K562 (cell line): Measurements from ENCODE around the gene GJB6. TPM values are rescaled to one million over a fixed set of nuclear protein-coding genes. Genes with fewer than 3 reads are reported as not detected.

Source experiments
- ATAC-seq: fragments of 200-7000 bp; cut with Tn5 transposase; 3 replicates; pipeline ENCODE4 v1.9.1; 2020; ENCODE audit warnings: moderate library complexity
- BruUV-seq: library from RNA; stranded (reverse); fragments of 400-500 nt; replicated peaks from 2 replicates; lab custom pipeline; 2021; lab: Mats Ljungman, UMichigan
- CTCF ChIA-PET: fragments of 300-600 bp; formaldehyde crosslinking; extraction: SDS; loops from one replicate; lab custom pipeline; 2021; ENCODE audit warnings: low intra/inter-chr PET ratio; lab: Yijun Ruan, JAX
- POLR2A ChIA-PET: fragments of 300-600, 350-650 bp; sonication (Branson Sonifier 250); formaldehyde crosslinking; extraction: SDS; loops from one replicate; lab custom pipeline; 2021; ENCODE audit warnings: antibody characterized with exemption, inconsistent platforms; lab: Yijun Ruan, JAX
- DNase-seq, 4 experiments: peaks; one replicate each; pipeline versions ENCODE4 v3.0.0 to v3.0.0-alpha.2; 2011 to 2018; ENCODE audit warnings: low spot score in 3 of 4, mixed read lengths in 3 of 4; ENCODE audit errors: extremely low read depth in 1 of 4
- FAIRE-seq: peaks from 2 replicates; lab custom pipeline; 2011; peaks lifted over from hg19 to GRCh38; lab: Jason Lieb, UNC
- H2AFZ ChIP-seq: 2 replicates; pipeline ENCODE4 v1.6.0; 2011; ENCODE audit warnings: low read depth, low read length, control low read depth, inconsistent platforms
- H3K27ac ChIP-seq: fragments of 200-600 bp; 3 replicates; pipeline ENCODE4 v1.8.0; 2011; ENCODE audit warnings: low read depth, mild to moderate bottlenecking, control low read depth, inconsistent platforms, low read length, moderate library complexity, mixed read lengths; ENCODE audit errors: extremely low read depth
- H3K27me3 ChIP-seq, 2 experiments: fragments of 300-600 bp in 1 of 2; 2 replicates in 1 of 2; 3 replicates in 1 of 2; pipeline versions ENCODE4 v1.6.0 to v1.8.0; 2011; ENCODE audit warnings: inconsistent platforms in 2 of 2, low read length in 2 of 2, mild to moderate bottlenecking in 1 of 2, mixed read lengths in 1 of 2, moderate library complexity in 1 of 2; ENCODE audit not compliant: control insufficient read depth in 2 of 2, insufficient read depth in 2 of 2
- H3K36me3 ChIP-seq: fragments of 300-600 bp; 3 replicates; pipeline ENCODE4 v1.8.0; 2011; ENCODE audit warnings: mild to moderate bottlenecking, low read length, inconsistent platforms; ENCODE audit not compliant: control insufficient read depth, insufficient read depth
- H3K4me1 ChIP-seq, 2 experiments: fragments of 200-600 bp in 1 of 2; replicated peaks in 1 of 2; 2 replicates in 1 of 2; 3 replicates in 1 of 2; pipeline versions ENCODE4 v1.5.1 to v1.8.0; 2011; ENCODE audit warnings: inconsistent platforms in 2 of 2, low read length in 2 of 2, mild to moderate bottlenecking in 1 of 2, mixed read lengths in 1 of 2, moderate library complexity in 1 of 2; ENCODE audit not compliant: control insufficient read depth in 2 of 2, insufficient read depth in 2 of 2
- H3K4me2 ChIP-seq: 2 replicates; pipeline ENCODE4 v1.6.1; 2011; ENCODE audit warnings: low read length, control low read depth, inconsistent platforms, mixed read lengths; ENCODE audit not compliant: insufficient read depth
- H3K4me3 ChIP-seq: fragments of 200-600 bp; sonication (generic), shearing (Covaris generic); 2 replicates; pipeline ENCODE4 v1.5.1; 2016; ENCODE audit warnings: control low read depth, inconsistent platforms
- H3K79me2 ChIP-seq: fragments of 200-600 bp; 3 replicates; pipeline ENCODE4 v1.8.0; 2011; ENCODE audit warnings: low read length, inconsistent platforms; ENCODE audit not compliant: control insufficient read depth, insufficient read depth
- H3K9ac ChIP-seq, 2 experiments: 2 replicates each; pipeline versions ENCODE4 v1.6.0 to v1.6.1; 2011; ENCODE audit warnings: low read depth in 2 of 2, low read length in 2 of 2, control low read depth in 1 of 2, inconsistent platforms in 1 of 2, mild to moderate bottlenecking in 1 of 2, mixed read lengths in 1 of 2; ENCODE audit not compliant: insufficient read depth in 1 of 2
- H3K9me1 ChIP-seq: one replicate; pipeline ENCODE4 v1.6.0; 2011; ENCODE audit warnings: inconsistent platforms, mild to moderate bottlenecking, low read length, moderate library complexity; ENCODE audit not compliant: control insufficient read depth, insufficient read depth
- H3K9me3 ChIP-seq: replicated peaks from 2 replicates; pipeline ENCODE4 v1.5.1; 2011; ENCODE audit warnings: low read depth, low read length, inconsistent platforms; ENCODE audit not compliant: control insufficient read depth, insufficient read depth
- H4K20me1 ChIP-seq: replicated peaks from 2 replicates; pipeline ENCODE4 v1.6.1; 2011; ENCODE audit warnings: low read length, inconsistent platforms, mixed read lengths; ENCODE audit not compliant: control insufficient read depth, insufficient read depth
- CBX1 ChIP-seq: sonication (generic); IDR thresholded peaks from 2 replicates; pipeline ENCODE4 v1.6.1; 2016; ENCODE audit warnings: antibody characterized with exemption, low read depth, mild to moderate bottlenecking
- CTBP1 ChIP-seq: fragments of 450-650 bp; IDR thresholded peaks from 2 replicates; pipeline ENCODE4 v1.6.1; 2016; ENCODE audit warnings: borderline replicate concordance
- DACH1 ChIP-seq: fragments of 450-650 bp; IDR thresholded peaks from 2 replicates; pipeline ENCODE4 v1.6.1; 2018; ENCODE audit not compliant: partially characterized antibody
- ELF4 ChIP-seq: fragments of 450-650 bp; formaldehyde crosslinking; IDR thresholded peaks from 2 replicates; pipeline ENCODE4 v1.4.0; 2022; ENCODE audit warnings: missing genetic modification characterization
- HDAC1 ChIP-seq, 2 experiments: fragments of 450-650 bp; IDR thresholded peaks; 2 replicates each; pipeline ENCODE4 v1.6.1; 2016 to 2017; ENCODE audit warnings: inconsistent platforms in 1 of 2, mild to moderate bottlenecking in 1 of 2, moderate library complexity in 1 of 2
- NFYB ChIP-seq: IDR thresholded peaks from 2 replicates; pipeline ENCODE4 v1.6.1; 2011; ENCODE audit warnings: mild to moderate bottlenecking, moderate library complexity; ENCODE audit not compliant: insufficient read length; ENCODE audit errors: extremely low read depth
- ZNF143 ChIP-seq: sonication (generic); formaldehyde crosslinking; IDR thresholded peaks from 2 replicates; pipeline ENCODE4 v1.9.0; 2022; ENCODE audit warnings: mild to moderate bottlenecking, missing genetic modification reagents
- ZNF695 ChIP-seq: fragments of 450-650 bp; formaldehyde crosslinking; IDR thresholded peaks from 2 replicates; pipeline ENCODE4 v1.4.0; 2020; ENCODE audit warnings: mild to moderate bottlenecking, moderate library complexity
- WGBS: fragments of 100-300 bp; shearing (Covaris generic); methylation state at CpG from one replicate; pipeline ENCODE4 v1.1.6; 2016; ENCODE audit warnings: low coverage, mixed read lengths; ENCODE audit not compliant: insufficient coverage; ENCODE audit errors: missing lambda C conversion rate; 5-methylcytosine and 5-hydroxymethylcytosine counted together
- in situ Hi-C: fragments of 300-500 bp; cut with MboI; formaldehyde crosslinking; loops from 4 replicates; pipeline ENCODE4 v1.15.0; 2018; ENCODE audit warnings: inconsistent platforms, mixed read lengths
- intact Hi-C: fragments of 100-400 bp; cut with micrococcal nuclease; formaldehyde crosslinking; loops from 2 replicates; pipeline ENCODE4 v1.14.2; 2022
- polyA plus RNA-seq, 8 experiments: library from polyadenylated mRNA; depleted of rRNA in 4 of 8; stranded (reverse) in 5 of 8; unstranded in 3 of 8; fragments of >200 nt; fragmentation: Nextera tagmentation in 2 of 8; fragmentation: Illumina TruSeq in 1 of 8; extraction: Ambion mirVana in 2 of 8; extraction: Trizol in 1 of 8; gene quantifications; 2 replicates each; pipeline versions ENCODE4 v1.2.1 to v1.2.3, GENCODE V29; 2011 to 2014; ENCODE audit warnings: inconsistent platforms in 1 of 8, missing spikeins in 1 of 8
- total RNA-seq, 7 experiments: library from RNA; depleted of rRNA in 6 of 7; stranded (reverse); fragments of >200 nt in 6 of 7; fragmentation: Illumina TruSeq in 2 of 7; extraction: Trizol in 2 of 7; gene quantifications; 2 replicates each; pipeline versions ENCODE4 v1.2.1 to v1.2.3, GENCODE V29; 2011 to 2021; ENCODE audit warnings: low replicate concordance in 1 of 7
- TF ChIP-seq, protein P1 (sequence below), 2 experiments: fragments of 450-650 bp in 1 of 2; sonication (generic) in 1 of 2; formaldehyde crosslinking in 1 of 2; IDR thresholded peaks; 2 replicates each; pipeline versions ENCODE4 v1.7.1 to v1.9.0; 2016 to 2022; ENCODE audit warnings: inconsistent platforms in 1 of 2, mild to moderate bottlenecking in 1 of 2, missing genetic modification reagents in 1 of 2
- TF ChIP-seq, protein P2 (sequence below): sonication (generic); formaldehyde crosslinking; IDR thresholded peaks from 2 replicates; pipeline ENCODE4 v1.9.0; 2022; ENCODE audit warnings: mild to moderate bottlenecking, missing genetic modification reagents

The GJB6 gene
- total and polyA plus RNA-seq, 9 of the 15 experiments (the other 6 are each of a cell fraction or from before 2014, with no cell fraction given), result not detected

DNA sequence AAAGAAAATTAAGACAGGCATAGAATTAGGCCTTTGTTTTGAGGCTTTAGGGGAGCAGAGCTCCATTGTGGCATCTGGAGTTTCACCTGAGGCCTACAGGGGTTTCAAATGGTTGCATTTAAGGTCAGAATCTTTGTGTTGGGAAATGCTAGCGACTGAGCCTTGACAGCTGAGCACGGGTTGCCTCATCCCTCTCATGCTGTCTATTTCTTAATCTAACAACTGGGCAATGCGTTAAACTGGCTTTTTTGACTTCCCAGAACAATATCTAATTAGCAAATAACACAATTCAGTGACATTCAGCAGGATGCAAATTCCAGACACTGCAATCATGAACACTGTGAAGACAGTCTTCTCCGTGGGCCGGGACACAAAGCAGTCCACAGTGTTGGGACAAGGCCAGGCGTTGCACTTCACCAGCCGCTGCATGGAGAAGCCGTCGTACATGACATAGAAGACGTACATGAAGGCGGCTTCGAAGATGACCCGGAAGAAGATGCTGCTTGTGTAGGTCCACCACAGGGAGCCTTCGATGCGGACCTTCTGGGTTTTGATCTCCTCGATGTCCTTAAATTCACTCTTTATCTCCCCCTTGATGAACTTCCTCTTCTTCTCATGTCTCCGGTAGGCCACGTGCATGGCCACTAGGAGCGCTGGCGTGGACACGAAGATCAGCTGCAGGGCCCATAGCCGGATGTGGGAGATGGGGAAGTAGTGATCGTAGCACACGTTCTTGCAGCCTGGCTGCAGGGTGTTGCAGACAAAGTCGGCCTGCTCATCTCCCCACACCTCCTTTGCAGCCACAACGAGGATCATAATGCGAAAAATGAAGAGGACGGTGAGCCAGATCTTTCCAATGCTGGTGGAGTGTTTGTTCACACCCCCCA lies 43.2 kb downstream of the GJB6 start:
- FAIRE-seq (no peak), ATAC-seq (peak; percentile 94), DNase-seq (peak; percentile 15 to 48 (median 30))
- ChIA-PET CTCF (no interaction called here), POLR2A (no interaction called here)
- no peak overlapping the region for H3K9ac ChIP-seq
- peaks cover 4% of the 10 kb centered on the region in 2 experiments; a peak in 2 of 5 replicates for H3K4me1 ChIP-seq
- no peaks in the 10 kb centered on the region for H3K9me3 ChIP-seq
- in situ Hi-C loops (no loop called here), intact Hi-C loops (no loop called here)
- H3K27me3 ChIP-seq, result peaks cover 15 to 25% of the 10 kb centered on the region in 2 experiments; a peak in 4 of 5 replicates
- no peaks in the 10 kb centered on the region for H4K20me1 ChIP-seq
- no TSS peak for BruUV-seq
- no peaks in the 10 kb centered on the region for H3K36me3 ChIP-seq
- peak overlapping the region; percentile 25; the same call in 1 of the 2 replicates for H3K4me2 ChIP-seq
- no peak overlapping the region for H3K4me3 ChIP-seq
- H3K27ac ChIP-seq, result no peak overlapping the region
- peak overlapping the region; percentile 74; the same call in 1 of the 2 replicates for H2AFZ ChIP-seq
- no peaks in the 10 kb centered on the region for H3K79me2 ChIP-seq
- no peaks in the 10 kb centered on the region for H3K9me1 ChIP-seq
- WGBS, result 31% methylated on average over 28 of the region's 28 CpGs
- TF ChIP-seq ZNF695 (CRISPR knock-in tag) (no peak), HDAC1 (IDR thresholded peaks at IDR 0.05) (no peak), DACH1 (peak; percentile 29), ELF4 (no peak), CTBP1 (peak; percentile 20; the same call in 1 of the 2 replicates), NFYB (no peak), CBX1 (peak; percentile 46; the same call in 1 of the 2 replicates), ZNF143 (CRISPR knock-in tag) (no peak)
- TF ChIP-seq, protein P1, sequence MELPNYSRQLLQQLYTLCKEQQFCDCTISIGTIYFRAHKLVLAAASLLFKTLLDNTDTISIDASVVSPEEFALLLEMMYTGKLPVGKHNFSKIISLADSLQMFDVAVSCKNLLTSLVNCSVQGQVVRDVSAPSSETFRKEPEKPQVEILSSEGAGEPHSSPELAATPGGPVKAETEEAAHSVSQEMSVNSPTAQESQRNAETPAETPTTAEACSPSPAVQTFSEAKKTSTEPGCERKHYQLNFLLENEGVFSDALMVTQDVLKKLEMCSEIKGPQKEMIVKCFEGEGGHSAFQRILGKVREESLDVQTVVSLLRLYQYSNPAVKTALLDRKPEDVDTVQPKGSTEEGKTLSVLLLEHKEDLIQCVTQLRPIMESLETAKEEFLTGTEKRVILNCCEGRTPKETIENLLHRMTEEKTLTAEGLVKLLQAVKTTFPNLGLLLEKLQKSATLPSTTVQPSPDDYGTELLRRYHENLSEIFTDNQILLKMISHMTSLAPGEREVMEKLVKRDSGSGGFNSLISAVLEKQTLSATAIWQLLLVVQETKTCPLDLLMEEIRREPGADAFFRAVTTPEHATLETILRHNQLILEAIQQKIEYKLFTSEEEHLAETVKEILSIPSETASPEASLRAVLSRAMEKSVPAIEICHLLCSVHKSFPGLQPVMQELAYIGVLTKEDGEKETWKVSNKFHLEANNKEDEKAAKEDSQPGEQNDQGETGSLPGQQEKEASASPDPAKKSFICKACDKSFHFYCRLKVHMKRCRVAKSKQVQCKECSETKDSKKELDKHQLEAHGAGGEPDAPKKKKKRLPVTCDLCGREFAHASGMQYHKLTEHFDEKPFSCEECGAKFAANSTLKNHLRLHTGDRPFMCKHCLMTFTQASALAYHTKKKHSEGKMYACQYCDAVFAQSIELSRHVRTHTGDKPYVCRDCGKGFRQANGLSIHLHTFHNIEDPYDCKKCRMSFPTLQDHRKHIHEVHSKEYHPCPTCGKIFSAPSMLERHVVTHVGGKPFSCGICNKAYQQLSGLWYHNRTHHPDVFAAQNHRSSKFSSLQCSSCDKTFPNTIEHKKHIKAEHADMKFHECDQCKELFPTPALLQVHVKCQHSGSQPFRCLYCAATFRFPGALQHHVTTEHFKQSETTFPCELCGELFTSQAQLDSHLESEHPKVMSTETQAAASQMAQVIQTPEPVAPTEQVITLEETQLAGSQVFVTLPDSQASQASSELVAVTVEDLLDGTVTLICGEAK (IDR thresholded peaks at IDR 0.05), result peak; percentile 84
- TF ChIP-seq, protein P1 (CRISPR knock-in tag; IDR thresholded peaks at IDR 0.05), result no peak
- TF ChIP-seq, protein P2, sequence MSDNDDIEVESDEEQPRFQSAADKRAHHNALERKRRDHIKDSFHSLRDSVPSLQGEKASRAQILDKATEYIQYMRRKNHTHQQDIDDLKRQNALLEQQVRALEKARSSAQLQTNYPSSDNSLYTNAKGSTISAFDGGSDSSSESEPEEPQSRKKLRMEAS (CRISPR knock-in tag), result peak; percentile 54; the same call in 1 of the 2 replicates
